SU-DHL-6 (cell line): ENCODE data around the gene CDH23.

Experiments
- H2AFZ ChIP-seq: fragments of 200-600 bp; sonication (generic); 2 replicates; pipeline ENCODE4 v1.6.1; 2014; ENCODE audit warnings: low read depth, mild to moderate bottlenecking, moderate library complexity, mixed read lengths, antibody characterized with exemption, low read length; ENCODE audit not compliant: severe bottlenecking
- H3F3A ChIP-seq: fragments of 200-600 bp; shearing (Covaris generic); 2 replicates; pipeline ENCODE4 v1.6.0; 2016; ENCODE audit warnings: antibody characterized with exemption, mild to moderate bottlenecking; ENCODE audit not compliant: insufficient read depth
- H3K27ac ChIP-seq: fragments of 200-600 bp; sonication (generic); 2 replicates; pipeline ENCODE4 v1.5.1; 2016; ENCODE audit warnings: low read depth, mild to moderate bottlenecking, low read length, moderate library complexity, mixed read lengths
- H3K27me3 ChIP-seq: fragments of 200-600 bp; sonication (generic), shearing (Covaris generic); 2 replicates; pipeline ENCODE4 v1.6.0; 2014; ENCODE audit warnings: mild to moderate bottlenecking, low read length
- H3K36me3 ChIP-seq: fragments of 200-600 bp; sonication (generic); 2 replicates; pipeline ENCODE4 v1.6.1; 2014; ENCODE audit warnings: mild to moderate bottlenecking, low read length, mixed read lengths
- H3K4me2 ChIP-seq: fragments of 300-600, 200-600 bp; shearing (Covaris generic), sonication (generic); 2 replicates; pipeline ENCODE4 v1.6.0; 2014; ENCODE audit warnings: low read length, low read depth, mild to moderate bottlenecking; ENCODE audit not compliant: poor library complexity, severe bottlenecking
- H3K4me3 ChIP-seq: fragments of 200-600 bp; sonication (generic); 2 replicates; pipeline ENCODE4 v1.5.1; 2014; ENCODE audit warnings: antibody characterized with exemption, low read length, mild to moderate bottlenecking, mixed read lengths; ENCODE audit not compliant: insufficient read depth, poor library complexity, severe bottlenecking
- H3K79me2 ChIP-seq: fragments of 200-600 bp; sonication (generic); 2 replicates; pipeline ENCODE4 v1.6.1; 2014; ENCODE audit warnings: mild to moderate bottlenecking, low read length, moderate library complexity; ENCODE audit not compliant: insufficient read depth
- H3K9ac ChIP-seq: fragments of 200-600 bp; sonication (generic); 2 replicates; pipeline ENCODE4 v1.7.0; 2014; ENCODE audit warnings: mild to moderate bottlenecking, low read length
- H3K9me2 ChIP-seq: fragments of 200-600 bp; sonication (generic); replicated peaks from 2 replicates; pipeline ENCODE4 v1.6.1; 2014; ENCODE audit warnings: low read length; ENCODE audit not compliant: insufficient read depth
- H3K9me3 ChIP-seq: fragments of 200-600 bp; sonication (generic); 2 replicates; pipeline ENCODE4 v1.6.1; 2014; ENCODE audit warnings: low read length, mixed read lengths; ENCODE audit not compliant: insufficient read depth
- H4K20me1 ChIP-seq: fragments of 200-600 bp; sonication (generic); 2 replicates; pipeline ENCODE4 v1.6.1; 2014; ENCODE audit warnings: low read depth, mild to moderate bottlenecking, antibody characterized with exemption, low read length, moderate library complexity, mixed read lengths
- CTCF ChIP-seq: fragments of 200-600 bp; sonication (generic); IDR thresholded peaks from one replicate; pipeline ENCODE4 v1.5.1; 2017; ENCODE audit warnings: antibody characterized with exemption, mild to moderate bottlenecking, low read length, moderate library complexity; ENCODE audit not compliant: insufficient read depth, poor library complexity, severe bottlenecking
- EZH2phosphoT487 ChIP-seq: fragments of 200-600 bp; sonication (generic), shearing (Covaris generic); conservative IDR thresholded peaks from 2 replicates; pipeline ENCODE4 v1.6.1; 2018; ENCODE audit warnings: mild to moderate bottlenecking, antibody characterized with exemption, low read length, moderate library complexity, mixed read lengths

The CDH23 gene

GRCh38 chr10:71860243-71861029, 463.7 kb downstream of the CDH23 start:
- Histone ChIP-seq H3K4me2 (no peak overlapping the region), H3K9me3 (no peaks in the 10 kb centered on the region), H3K9me2 (no peaks in the 10 kb centered on the region), H3K27ac (no peak overlapping the region), H3K36me3 (no peaks in the 10 kb centered on the region), H3F3A (no peaks in the 10 kb centered on the region), H2AFZ (no peak overlapping the region), H4K20me1 (no peaks in the 10 kb centered on the region), H3K27me3 (no peaks in the 10 kb centered on the region), H3K79me2 (no peaks in the 10 kb centered on the region), H3K9ac (no peak overlapping the region), H3K4me3 (no peak overlapping the region)
- TF ChIP-seq CTCF (no peak), EZH2phosphoT487 (no peak)

- Histone ChIP-seq H3F3A (no peaks in the 10 kb centered on the region), H3K36me3 (no peaks in the 10 kb centered on the region), H3K4me2 (no peak overlapping the region), H3K79me2 (no peaks in the 10 kb centered on the region), H3K27me3 (no peaks in the 10 kb centered on the region), H3K4me3 (no peak overlapping the region), H3K9me3 (no peaks in the 10 kb centered on the region), H3K27ac (no peak overlapping the region), H4K20me1 (no peaks in the 10 kb centered on the region), H3K9ac (no peak overlapping the region), H2AFZ (no peak overlapping the region), H3K9me2 (no peaks in the 10 kb centered on the region)
- no peak for TF ChIP-seq CTCF
- TF ChIP-seq EZH2phosphoT487: no peak
Measured at GRCh38 chr10:71863203-71863602, 466.5 kb downstream of the CDH23 start.

- H3K27ac ChIP-seq: no peak overlapping the region
- H3K36me3 ChIP-seq: no peaks in the 10 kb centered on the region
- no peak for TF ChIP-seq CTCF
- no peak for TF ChIP-seq EZH2phosphoT487
- no peaks in the 10 kb centered on the region for H3K79me2 ChIP-seq
- no peak overlapping the region for H3K9ac ChIP-seq
- H2AFZ ChIP-seq: no peak overlapping the region
- no peaks in the 10 kb centered on the region for H3F3A ChIP-seq
- no peak overlapping the region for H3K4me3 ChIP-seq
- H4K20me1 ChIP-seq: no peaks in the 10 kb centered on the region
- H3K9me2 ChIP-seq: no peaks in the 10 kb centered on the region
- no peak overlapping the region for H3K4me2 ChIP-seq
- no peaks in the 10 kb centered on the region for H3K27me3 ChIP-seq
- no peaks in the 10 kb centered on the region for H3K9me3 ChIP-seq
Measured at GRCh38 chr10:71864911-71865361, 468.2 kb downstream of the CDH23 start.
